A673 (cell line): ENCODE data around the gene ACSF2.
A peak's percentile ranks its signal among the peaks of the same experiment; 100 is the strongest.

Experiments used
- CTCF ChIP-seq: fragments of 300-800, 200-600 bp; sonication (generic); conservative IDR thresholded peaks from 2 replicates; pipeline ENCODE4 v1.5.1; 2017; ENCODE audit warnings: low read depth, mild to moderate bottlenecking, antibody characterized with exemption, low read length, moderate library complexity, mixed read lengths
- EZH2 ChIP-seq: fragments of 200-600 bp; sonication (generic); IDR thresholded peaks from 2 replicates; pipeline ENCODE4 v1.6.1; 2017; ENCODE audit warnings: borderline replicate concordance, low read depth, mild to moderate bottlenecking, mixed read lengths, antibody characterized with exemption, low read length; ENCODE audit not compliant: poor library complexity, severe bottlenecking

GRCh38 chr17:50426814-50427787 lies 1.1 kb downstream of the ACSF2 start:
- peak; percentile 45 for TF ChIP-seq CTCF
- TF ChIP-seq EZH2 = no peak
